Karpas-422 (cell line): ENCODE results near the gene SESN2. TPM values are rescaled to one million over a fixed set of nuclear protein-coding genes. Genes with fewer than 3 reads are reported as not detected.
A peak's percentile ranks its signal among the peaks of the same experiment; 100 is the strongest.

Experiments
- DNase-seq: peaks from one replicate; pipeline ENCODE4 v3.0.0-alpha.2; 2015
- H2AFZ ChIP-seq: fragments of 200-600 bp; sonication (generic); 2 replicates; pipeline ENCODE4 v1.6.1; 2014; ENCODE audit warnings: antibody characterized with exemption, low read length, mixed read lengths
- H3K27ac ChIP-seq: fragments of 200-600 bp; sonication (generic); 2 replicates; pipeline ENCODE4 v1.5.1; 2014; ENCODE audit warnings: mild to moderate bottlenecking, low read length, moderate library complexity
- H3K27me3 ChIP-seq: fragments of 200-600 bp; sonication (generic); 2 replicates; pipeline ENCODE4 v1.6.1; 2014; ENCODE audit warnings: low read length, mixed read lengths
- H3K36me3 ChIP-seq: fragments of 200-600 bp; sonication (generic); 2 replicates; pipeline ENCODE4 v1.6.1; 2014; ENCODE audit warnings: low read length, mixed read lengths; ENCODE audit not compliant: insufficient read depth
- H3K4me1 ChIP-seq: fragments of 200-600 bp; sonication (generic); 2 replicates; pipeline ENCODE4 v1.6.1; 2014; ENCODE audit warnings: mild to moderate bottlenecking, low read length, mixed read lengths
- H3K4me2 ChIP-seq: fragments of 200-600 bp; sonication (generic); 2 replicates; pipeline ENCODE4 v1.6.1; 2014; ENCODE audit warnings: low read length, low read depth, mild to moderate bottlenecking; ENCODE audit not compliant: poor library complexity, severe bottlenecking
- H3K4me3 ChIP-seq: fragments of 200-600 bp; sonication (generic); 2 replicates; pipeline ENCODE4 v1.5.1; 2014; ENCODE audit warnings: mild to moderate bottlenecking, antibody characterized with exemption, low read length, mixed read lengths
- H3K79me2 ChIP-seq: fragments of 200-600 bp; sonication (generic); 2 replicates; pipeline ENCODE4 v1.6.1; 2014; ENCODE audit warnings: mild to moderate bottlenecking, low read length, mixed read lengths
- H3K9ac ChIP-seq: fragments of 200-600 bp; sonication (generic); 2 replicates; pipeline ENCODE4 v1.6.0; 2014; ENCODE audit warnings: low read length
- H3K9me2 ChIP-seq: fragments of 200-600 bp; sonication (generic), shearing (Covaris generic); replicated peaks from 2 replicates; pipeline ENCODE4 v1.6.0; 2014; ENCODE audit warnings: mild to moderate bottlenecking, low read length, moderate library complexity; ENCODE audit not compliant: insufficient read depth
- H3K9me3 ChIP-seq: fragments of 300-700, 200-600 bp; sonication (generic); 2 replicates; pipeline ENCODE4 v1.6.1; 2014; ENCODE audit warnings: low read length, mixed read lengths
- H4K20me1 ChIP-seq: fragments of 200-600 bp; sonication (generic); 2 replicates; pipeline ENCODE4 v1.6.1; 2014; ENCODE audit warnings: mild to moderate bottlenecking, antibody characterized with exemption, low read length, low read depth; ENCODE audit not compliant: insufficient read depth
- total RNA-seq: library from RNA; depleted of rRNA; stranded (reverse); fragments of >200 nt; shearing (Covaris generic); gene quantifications from 2 replicates; pipeline ENCODE4 v1.2.3, GENCODE V29; 2014; ENCODE audit warnings: low replicate concordance

SESN2 gene
- total RNA-seq, 1 experiment from 2014 or later, result 35.1 TPM

GRCh38 chr1:28282426-28283407 lies 23.4 kb downstream of the SESN2 start:
- H3K36me3 ChIP-seq, result no peaks in the 10 kb centered on the region
- no peak overlapping the region for H3K9ac ChIP-seq
- H3K27ac ChIP-seq, result no peak overlapping the region
- H3K27me3 ChIP-seq, result no peaks in the 10 kb centered on the region
- no peaks in the 10 kb centered on the region for H3K9me3 ChIP-seq
- peaks cover 12% of the 10 kb centered on the region for H3K4me1 ChIP-seq
- H3K4me3 ChIP-seq, result no peak overlapping the region
- H3K79me2 ChIP-seq, result no peaks in the 10 kb centered on the region
- no peak overlapping the region for H2AFZ ChIP-seq
- no peaks in the 10 kb centered on the region for H3K9me2 ChIP-seq
- no peaks in the 10 kb centered on the region for H4K20me1 ChIP-seq
- H3K4me2 ChIP-seq, result no peak overlapping the region
- DNase-seq, result no peak

- no peaks in the 10 kb centered on the region for H3K9me2 ChIP-seq
Observed at GRCh38 chr1:28286111-28286510, 26.8 kb downstream of the SESN2 start.

DNA sequence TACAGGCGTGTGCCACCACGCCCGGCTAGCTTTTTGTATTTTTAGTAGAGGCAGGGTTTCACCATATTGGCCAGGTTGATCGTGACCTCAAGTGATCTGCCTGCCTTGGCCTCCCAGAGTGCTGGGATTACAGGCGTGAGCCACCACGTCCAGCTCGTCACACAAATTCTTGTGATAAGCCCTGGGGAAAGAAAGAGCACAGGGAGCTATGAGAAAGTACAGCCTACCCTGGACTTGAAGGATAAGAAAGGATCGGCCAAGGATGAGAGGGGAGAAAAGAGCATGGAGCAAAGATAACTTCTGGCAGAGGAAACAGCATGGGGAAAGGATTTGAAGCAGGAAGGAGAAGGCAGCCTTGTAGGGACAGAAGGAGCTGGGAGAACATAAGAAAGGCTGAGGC lies 29.2 kb downstream of the SESN2 start:
- H3K27me3 ChIP-seq, result no peaks in the 10 kb centered on the region
- no peak for DNase-seq
- no peaks in the 10 kb centered on the region for H4K20me1 ChIP-seq
- no peak overlapping the region for H3K9ac ChIP-seq
- no peak overlapping the region for H2AFZ ChIP-seq
- no peak overlapping the region for H3K4me3 ChIP-seq
- no peaks in the 10 kb centered on the region for H3K9me2 ChIP-seq
- H3K36me3 ChIP-seq, result no peaks in the 10 kb centered on the region
- H3K79me2 ChIP-seq, result no peaks in the 10 kb centered on the region
- H3K4me1 ChIP-seq, result peaks cover 13% of the 10 kb centered on the region
- H3K4me2 ChIP-seq, result no peak overlapping the region
- no peak overlapping the region for H3K27ac ChIP-seq
- no peaks in the 10 kb centered on the region for H3K9me3 ChIP-seq

More at GRCh38 chr1:28286111-28286510, 26.8 kb downstream of the SESN2 start:
- Histone ChIP-seq H3K79me2 (no peaks in the 10 kb centered on the region), H3K4me3 (no peak overlapping the region), H3K27ac (no peak overlapping the region), H3K4me1 (peaks cover 13% of the 10 kb centered on the region), H2AFZ (no peak overlapping the region), H4K20me1 (no peaks in the 10 kb centered on the region), H3K9me3 (no peaks in the 10 kb centered on the region), H3K27me3 (no peaks in the 10 kb centered on the region), H3K9ac (no peak overlapping the region), H3K36me3 (no peaks in the 10 kb centered on the region), H3K4me2 (no peak overlapping the region)
- DNase-seq, result peak; percentile 47

DNA sequence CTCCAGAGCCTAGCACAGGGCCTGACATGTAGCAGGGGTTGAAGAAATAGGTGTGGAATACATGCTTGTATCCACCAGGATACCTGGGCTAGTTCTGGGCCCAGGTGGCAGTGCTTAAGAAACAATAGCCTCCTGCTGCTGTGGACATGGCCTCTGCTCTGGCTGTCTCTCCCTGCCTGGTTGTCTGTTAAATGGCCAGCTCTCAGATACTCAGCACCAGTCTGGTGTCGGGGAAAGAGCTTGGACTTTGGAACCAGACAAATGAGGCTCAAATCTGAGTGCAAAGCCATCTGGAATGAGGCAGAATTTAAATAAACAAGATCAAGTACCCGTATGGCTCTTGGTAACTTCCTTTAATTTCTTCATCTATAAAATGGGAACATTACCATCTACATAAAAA lies 31.5 kb downstream of the SESN2 start:
- Histone ChIP-seq H4K20me1 (no peaks in the 10 kb centered on the region), H3K4me2 (no peak overlapping the region), H3K9ac (no peak overlapping the region), H3K9me3 (no peaks in the 10 kb centered on the region), H3K27ac (no peak overlapping the region), H2AFZ (no peak overlapping the region), H3K4me3 (no peak overlapping the region), H3K36me3 (no peaks in the 10 kb centered on the region), H3K27me3 (no peaks in the 10 kb centered on the region), H3K4me1 (peaks cover 13% of the 10 kb centered on the region), H3K79me2 (no peaks in the 10 kb centered on the region), H3K9me2 (no peaks in the 10 kb centered on the region)
- DNase-seq, result no peak

GRCh38 chr1:28291711-28292110 lies 32.4 kb downstream of the SESN2 start:
- Histone ChIP-seq H3K79me2 (no peaks in the 10 kb centered on the region), H3K27ac (no peak overlapping the region), H3K4me2 (no peak overlapping the region), H3K27me3 (no peaks in the 10 kb centered on the region), H4K20me1 (no peaks in the 10 kb centered on the region), H3K9me2 (no peaks in the 10 kb centered on the region), H2AFZ (no peak overlapping the region), H3K9ac (no peak overlapping the region), H3K9me3 (no peaks in the 10 kb centered on the region), H3K36me3 (no peaks in the 10 kb centered on the region), H3K4me3 (no peak overlapping the region), H3K4me1 (peaks cover 10% of the 10 kb centered on the region)
- DNase-seq, result no peak

- H3K79me2 ChIP-seq, result no peaks in the 10 kb centered on the region
- no peaks in the 10 kb centered on the region for H3K36me3 ChIP-seq
- H3K4me3 ChIP-seq, result no peak overlapping the region
- H3K27ac ChIP-seq, result no peak overlapping the region
- DNase-seq, result no peak
- no peaks in the 10 kb centered on the region for H3K9me2 ChIP-seq
- H4K20me1 ChIP-seq, result no peaks in the 10 kb centered on the region
- H2AFZ ChIP-seq, result no peak overlapping the region
- no peak overlapping the region for H3K4me2 ChIP-seq
- H3K9ac ChIP-seq, result no peak overlapping the region
- no peaks in the 10 kb centered on the region for H3K27me3 ChIP-seq
- H3K9me3 ChIP-seq, result no peaks in the 10 kb centered on the region
- H3K4me1 ChIP-seq, result no peaks in the 10 kb centered on the region
Observed at GRCh38 chr1:28295936-28296335, 36.6 kb downstream of the SESN2 start.

DNA sequence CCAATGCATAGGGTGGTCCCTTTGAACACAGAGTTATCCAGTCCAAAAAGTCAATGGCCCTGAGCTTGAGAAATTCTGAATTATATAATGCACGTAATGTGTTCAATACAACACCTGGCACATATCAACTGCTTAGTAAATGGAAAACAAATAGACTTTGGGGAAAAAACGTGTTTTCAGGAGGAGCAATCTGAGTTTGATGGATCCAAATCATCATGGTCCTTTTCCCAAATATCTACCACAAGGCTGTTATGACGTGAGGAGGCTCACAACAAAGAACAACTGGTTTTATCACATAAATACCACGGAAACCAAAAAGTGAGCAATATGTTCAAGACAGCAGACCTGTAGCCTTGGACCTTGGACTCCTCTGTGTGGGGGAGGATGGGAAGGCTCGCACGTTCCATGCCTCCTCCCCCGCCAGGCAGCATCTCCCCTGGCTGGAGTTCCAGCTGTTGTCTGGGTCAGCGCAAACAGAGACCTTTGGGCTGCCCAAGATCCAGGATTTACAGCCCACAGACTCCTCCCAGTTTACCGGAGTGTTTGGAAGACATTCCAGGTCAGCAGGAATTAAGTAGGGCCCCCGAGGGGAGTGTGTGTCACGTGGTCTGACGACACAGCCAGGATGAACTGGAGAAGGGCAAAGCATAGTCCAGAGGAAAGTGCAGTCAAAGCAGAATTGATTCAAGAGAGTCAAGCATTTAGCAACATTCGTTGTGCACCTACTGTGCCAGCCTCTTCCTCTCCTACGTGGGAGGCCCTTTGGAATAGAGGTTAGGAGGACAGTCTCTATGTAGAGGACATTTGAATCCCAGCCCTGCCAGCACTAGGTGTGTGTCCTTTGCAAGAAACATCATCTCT lies 37.3 kb downstream of the SESN2 start:
- DNase-seq, result no peak
- no peaks in the 10 kb centered on the region for H3K27me3 ChIP-seq
- H3K4me1 ChIP-seq, result no peaks in the 10 kb centered on the region
- no peak overlapping the region for H2AFZ ChIP-seq
- no peak overlapping the region for H3K4me2 ChIP-seq
- H3K9ac ChIP-seq, result no peak overlapping the region
- no peaks in the 10 kb centered on the region for H3K9me3 ChIP-seq
- no peaks in the 10 kb centered on the region for H3K9me2 ChIP-seq
- no peak overlapping the region for H3K27ac ChIP-seq
- H3K79me2 ChIP-seq, result no peaks in the 10 kb centered on the region
- no peaks in the 10 kb centered on the region for H4K20me1 ChIP-seq
- H3K36me3 ChIP-seq, result no peaks in the 10 kb centered on the region
- H3K4me3 ChIP-seq, result no peak overlapping the region

- Histone ChIP-seq H3K9ac (no peak overlapping the region), H2AFZ (no peak overlapping the region), H3K27ac (no peak overlapping the region), H3K4me2 (no peak overlapping the region), H3K27me3 (no peaks in the 10 kb centered on the region), H3K9me2 (no peaks in the 10 kb centered on the region), H3K79me2 (no peaks in the 10 kb centered on the region), H4K20me1 (no peaks in the 10 kb centered on the region), H3K4me1 (no peaks in the 10 kb centered on the region), H3K36me3 (no peaks in the 10 kb centered on the region), H3K9me3 (no peaks in the 10 kb centered on the region), H3K4me3 (no peak overlapping the region)
- no peak for DNase-seq
Observed at GRCh38 chr1:28297826-28298225, 38.5 kb downstream of the SESN2 start.
